Activated CD4-positive, alpha-beta T cell treated with anti-CD3 and anti-CD28 coated beads, Interleukin-2, amount 10 ng/mL, durations not matched to agents 24 days and 14 days (primary cell): ENCODE results near the gene SLC35G3. TPM values are rescaled to one million over a fixed set of nuclear protein-coding genes. Genes with fewer than 3 reads are reported as not detected.
"Not testable (repeated sequence)": the region's sequence is repeated elsewhere in the genome, so short reads cannot be mapped to it uniquely, and the experiment has no call there.

Experiments
- DNase-seq: peaks from one replicate; pipeline ENCODE4 v3.0.0; 2022
- H3K27ac Mint-ChIP-seq: one replicate; pipeline ENCODE4 v1.8.0; 2022; ENCODE audit warnings: mild to moderate bottlenecking, mixed read lengths
- H3K27me3 Mint-ChIP-seq: one replicate; pipeline ENCODE4 v1.8.0; 2022; ENCODE audit warnings: mixed read lengths
- H3K36me3 Mint-ChIP-seq: one replicate; pipeline ENCODE4 v1.8.0; 2022; ENCODE audit warnings: low read depth, mild to moderate bottlenecking, mixed read lengths
- H3K4me1 Mint-ChIP-seq: one replicate; pipeline ENCODE4 v1.8.0; 2021; ENCODE audit warnings: mixed read lengths
- H3K4me3 Mint-ChIP-seq: one replicate; pipeline ENCODE4 v1.8.0; 2022; ENCODE audit warnings: mild to moderate bottlenecking, moderate library complexity, mixed read lengths
- H3K9me3 Mint-ChIP-seq: one replicate; pipeline ENCODE4 v1.8.0; 2021; ENCODE audit warnings: mixed read lengths
- intact Hi-C: fragments of 100-400 bp; cut with micrococcal nuclease; formaldehyde crosslinking; loops from one replicate; pipeline ENCODE4 v1.15.1; 2023
- total RNA-seq: library from RNA; stranded (reverse); gene quantifications from 2 replicates; pipeline ENCODE4 v1.2.3, GENCODE V29; 2022

Gene SLC35G3
- total RNA-seq, 1 donor from 2014 or later = not detected

DNA sequence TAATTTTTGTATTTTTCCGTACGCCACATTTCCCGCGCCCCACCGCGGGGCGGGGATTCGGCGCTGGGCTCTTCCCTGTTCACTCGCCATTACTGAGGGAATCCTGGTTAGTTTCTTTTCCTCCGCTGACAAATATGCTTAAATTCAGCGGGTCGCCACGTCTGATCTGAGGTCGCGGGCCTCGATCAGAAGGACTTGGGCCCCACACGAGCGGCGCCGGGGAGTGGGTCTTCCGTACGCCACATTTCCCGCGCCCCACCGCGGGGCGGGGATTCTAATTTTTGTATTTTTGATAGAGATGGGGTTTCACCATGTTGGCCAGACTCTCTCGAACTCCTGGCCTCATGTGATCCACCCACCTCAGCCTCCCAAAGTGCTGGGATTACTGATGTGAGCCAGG, 43.1 kb downstream of the SLC35G3 start:
- peaks cover 10% of the 10 kb centered on the region for H3K27me3 Mint-ChIP-seq
- H3K36me3 Mint-ChIP-seq, H3K27ac Mint-ChIP-seq, DNase-seq, intact Hi-C loops, H3K9me3 Mint-ChIP-seq, H3K4me1 Mint-ChIP-seq, H3K4me3 Mint-ChIP-seq: not testable (repeated sequence)

DNA sequence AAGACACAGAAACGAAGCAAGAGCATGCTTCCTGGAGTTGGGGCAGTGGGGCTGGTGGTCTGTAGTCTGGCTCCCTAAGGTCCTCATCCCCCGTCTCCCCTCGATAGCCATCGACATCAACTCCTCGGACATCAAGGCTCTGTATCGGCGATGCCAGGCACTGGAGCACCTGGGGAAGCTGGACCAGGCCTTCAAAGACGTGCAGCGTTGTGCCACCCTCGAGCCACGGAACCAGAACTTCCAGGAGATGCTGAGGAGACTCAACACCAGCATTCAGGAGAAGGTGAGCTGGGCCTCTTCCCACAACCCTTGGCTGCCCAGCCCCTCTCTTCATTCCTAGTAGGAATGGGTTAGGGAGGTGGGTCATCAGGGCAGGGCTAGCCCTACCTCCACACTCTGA, 44.3 kb downstream of the SLC35G3 start:
- Mint-ChIP-seq H3K9me3 (no peaks in the 10 kb centered on the region), H3K27me3 (peaks cover 10% of the 10 kb centered on the region), H3K36me3 (no peaks in the 10 kb centered on the region), H3K27ac (no peak overlapping the region), H3K4me1 (no peaks in the 10 kb centered on the region), H3K4me3 (no peak overlapping the region)
- intact Hi-C loops = loop anchor here (10.0 kb wide), 1 partner anchor 595 kb away; no protein-coding TSS in a partner anchor
- no peak for DNase-seq

DNA sequence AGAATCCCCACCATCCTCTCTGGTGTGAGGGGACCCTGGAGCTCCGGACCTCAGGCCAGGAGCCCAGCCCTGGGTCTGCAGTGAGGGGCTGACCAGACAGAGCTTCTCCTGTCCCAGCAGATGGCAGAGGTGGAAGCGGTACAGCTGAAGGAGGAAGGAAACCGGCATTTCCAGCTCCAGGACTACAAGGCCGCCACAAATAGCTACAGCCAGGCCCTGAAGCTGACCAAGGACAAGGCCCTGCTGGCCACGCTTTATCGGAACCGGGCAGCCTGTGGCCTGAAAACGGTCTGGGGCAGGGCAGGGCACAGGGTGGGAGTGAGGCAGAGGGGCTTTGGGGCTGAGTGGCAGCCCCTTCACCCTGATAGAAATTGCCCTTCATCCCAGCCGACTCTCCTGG, 46.0 kb downstream of the SLC35G3 start:
- Mint-ChIP-seq H3K36me3 (no peaks in the 10 kb centered on the region), H3K4me3 (no peak overlapping the region), H3K27me3 (peaks cover 8% of the 10 kb centered on the region), H3K4me1 (peaks cover 6% of the 10 kb centered on the region), H3K27ac (no peak overlapping the region), H3K9me3 (no peaks in the 10 kb centered on the region)
- DNase-seq = no peak
- intact Hi-C loops = loop anchor here (10.0 kb wide), 1 partner anchor 597 kb away; no protein-coding TSS in a partner anchor

DNA sequence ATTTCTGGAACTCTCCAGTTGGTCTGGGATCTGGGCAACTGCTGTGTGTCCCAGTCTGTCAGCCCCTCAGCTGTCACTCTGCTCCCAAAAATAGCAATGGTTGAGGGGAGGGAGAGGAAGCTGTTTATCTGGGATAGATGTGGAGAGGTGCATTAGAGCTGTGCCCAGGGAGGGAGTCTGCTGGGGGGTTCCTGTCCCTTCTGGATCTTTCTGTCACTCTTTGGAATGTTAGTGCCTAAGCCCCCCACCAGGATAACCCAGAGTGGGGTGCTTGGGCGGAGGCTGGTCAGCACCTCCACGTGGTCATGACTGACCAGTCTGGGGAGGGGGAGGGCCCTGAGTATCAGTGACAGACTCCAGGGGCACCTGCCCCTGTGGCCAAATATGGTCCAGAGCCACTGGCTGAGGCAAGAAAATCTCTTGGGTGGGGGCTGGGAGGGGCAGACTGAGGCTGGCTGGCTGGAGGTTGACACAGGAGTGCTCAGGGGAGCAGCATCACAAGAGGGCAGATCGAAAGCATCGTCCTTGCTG, 46.8 kb downstream of the SLC35G3 start, which contains the start of gene UNC45B:
UNC45B (plus strand) TSS at position 443 of the 531 bp plus-strand sequence. CDS start 447 bp downstream, outside the sequence.
- no peaks in the 10 kb centered on the region for H3K9me3 Mint-ChIP-seq
- H3K36me3 Mint-ChIP-seq = no peaks in the 10 kb centered on the region
- peaks cover 4% of the 10 kb centered on the region for H3K27me3 Mint-ChIP-seq
- H3K4me1 Mint-ChIP-seq = peaks cover 7% of the 10 kb centered on the region
- intact Hi-C loops = loop anchor here (10.0 kb wide), 1 partner anchor 597 kb away; no protein-coding TSS in a partner anchor
- H3K27ac Mint-ChIP-seq = no peak within 1 kb of the TSS
- DNase-seq = no peak
- H3K4me3 Mint-ChIP-seq = no peak within 1 kb of the TSS

DNA sequence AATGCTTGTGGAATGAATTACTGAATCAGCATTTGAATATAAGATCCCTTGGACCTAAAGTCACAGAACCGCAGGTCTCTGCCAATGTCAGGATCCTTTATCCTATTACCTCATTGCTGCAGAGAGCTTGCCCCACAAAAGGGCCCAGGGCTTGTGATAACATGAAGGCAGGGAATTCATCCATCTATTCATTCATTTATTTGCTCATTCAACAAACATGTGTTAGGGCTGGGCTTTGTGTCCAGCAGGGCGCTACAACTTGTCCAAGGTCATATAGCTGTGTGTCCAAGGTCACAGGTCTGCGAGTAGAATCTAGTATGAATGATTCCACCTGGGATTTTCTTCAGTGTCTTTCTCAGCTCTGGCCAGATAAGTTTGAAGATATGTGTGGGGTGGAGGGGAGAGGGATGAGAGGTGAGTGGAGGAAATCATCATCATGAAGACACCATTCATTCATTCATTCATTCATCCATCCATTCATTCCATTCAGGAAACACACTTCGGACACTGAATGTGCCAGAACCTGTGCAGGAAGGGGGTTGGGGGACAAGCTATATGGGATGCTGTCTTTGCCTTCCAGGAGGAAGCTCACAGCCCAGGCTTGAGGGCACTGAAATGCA, 47.9 kb downstream of the SLC35G3 start:
- Mint-ChIP-seq H3K4me3 (no peak overlapping the region), H3K27me3 (no peaks in the 10 kb centered on the region), H3K27ac (no peak overlapping the region), H3K9me3 (no peaks in the 10 kb centered on the region), H3K36me3 (peaks cover 1% of the 10 kb centered on the region), H3K4me1 (peaks cover 10% of the 10 kb centered on the region)
- no peak for DNase-seq
- intact Hi-C loops = loop anchor here (10.0 kb wide), 1 partner anchor 598 kb away; no protein-coding TSS in a partner anchor

DNA sequence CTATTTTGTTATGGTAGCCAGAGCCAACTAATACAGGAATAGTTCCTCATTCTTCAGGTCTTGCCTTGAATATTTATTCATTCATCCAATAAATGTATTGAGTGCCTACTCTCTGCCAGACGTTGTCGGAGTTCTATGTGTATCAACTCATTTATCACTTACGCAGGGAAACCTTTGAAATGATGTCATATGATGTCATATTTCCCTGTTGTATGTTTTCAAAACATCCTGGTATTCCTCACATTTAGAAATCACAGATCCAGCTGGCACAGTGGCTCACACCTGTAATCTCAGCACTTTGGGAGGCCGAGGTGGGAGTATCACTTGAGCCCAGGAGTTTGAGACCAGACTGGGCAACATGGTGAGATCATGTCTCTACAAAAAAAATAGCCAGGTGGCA, 49.4 kb downstream of the SLC35G3 start:
- intact Hi-C loops = loop anchor here (10.0 kb wide), 1 partner anchor 600 kb away; no protein-coding TSS in a partner anchor
- H3K4me1 Mint-ChIP-seq = peaks cover 14% of the 10 kb centered on the region

More for the DNA sequence above, 49.4 kb downstream of the SLC35G3 start:
- no peak overlapping the region for H3K27ac Mint-ChIP-seq
- DNase-seq = no peak
- no peaks in the 10 kb centered on the region for H3K9me3 Mint-ChIP-seq
- no peaks in the 10 kb centered on the region for H3K27me3 Mint-ChIP-seq
- peaks cover 1% of the 10 kb centered on the region for H3K36me3 Mint-ChIP-seq
- H3K4me3 Mint-ChIP-seq = no peak overlapping the region

Other genes starting within 250 kb of the SLC35G3 start
- 0.40 and 1.3 TPM in 2 replicates for gene CCT6B, start 232.9 kb downstream of the SLC35G3 start, total RNA-seq
- gene ZNF830, start 232.9 kb downstream of the SLC35G3 start, total RNA-seq = 24.7 and 28.4 TPM in 2 replicates
- 67.2 and 67.3 TPM in 2 replicates for gene LIG3, start 213.9 kb downstream of the SLC35G3 start, total RNA-seq
- 23.5 TPM in 2 replicates for gene RFFL, start 130.7 kb downstream of the SLC35G3 start, total RNA-seq
- 32.6 and 35.2 TPM in 2 replicates for gene RAD51D, start 74.5 kb downstream of the SLC35G3 start, total RNA-seq
- gene FNDC8, start 72.8 kb downstream of the SLC35G3 start, total RNA-seq = not detected in 2 replicates
- 45.3 and 47.9 TPM in 2 replicates for gene NLE1, start 52.1 kb downstream of the SLC35G3 start, total RNA-seq
- not detected in 2 replicates for gene UNC45B, start 46.6 kb downstream of the SLC35G3 start, total RNA-seq
- 6.9 and 8.9 TPM in 2 replicates for gene SLFN5, start 48.7 kb upstream of the SLC35G3 start, total RNA-seq
- 72.3 and 73.6 TPM in 2 replicates for gene SLFN11, start 179.2 kb upstream of the SLC35G3 start, total RNA-seq
- 5.0 and 7.8 TPM in 2 replicates for gene SLFN12, start 238.1 kb upstream of the SLC35G3 start, total RNA-seq